ENCODE measurements around the gene SYNPO. TPM values are rescaled to one million over a fixed set of nuclear protein-coding genes. Genes with fewer than 3 reads are reported as not detected.

Gene SYNPO
- total RNA-seq, 1 donor from 2014 or later: 17.8 TPM

DNA sequence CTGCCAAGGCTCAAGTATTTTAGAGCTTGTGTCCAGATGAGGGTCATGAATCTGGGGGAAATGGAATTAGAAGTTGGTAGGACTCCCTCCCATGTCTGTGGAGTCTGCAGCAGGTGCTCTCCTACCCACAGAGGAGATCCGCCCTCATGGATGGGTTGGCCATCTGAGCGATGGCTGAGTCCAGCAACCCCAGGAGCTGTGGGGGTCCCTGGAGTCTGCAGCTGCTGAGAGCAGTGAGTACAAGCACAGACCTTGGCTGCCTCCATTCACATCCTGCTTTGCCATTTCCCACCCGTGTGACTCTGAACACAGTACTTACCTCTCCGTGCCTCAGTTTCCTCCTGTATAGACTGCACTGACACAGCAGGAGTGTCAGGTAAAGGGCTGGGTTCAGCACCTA lies 25.8 kb upstream of the SYNPO start:
- no peak overlapping the region for H3K4me3 Mint-ChIP-seq (ENCODE audit: unreplicated experiment)
- DNase-seq (ENCODE audit: extremely low spot score, unreplicated experiment): no peak
- TF ChIP-seq, protein P1, sequence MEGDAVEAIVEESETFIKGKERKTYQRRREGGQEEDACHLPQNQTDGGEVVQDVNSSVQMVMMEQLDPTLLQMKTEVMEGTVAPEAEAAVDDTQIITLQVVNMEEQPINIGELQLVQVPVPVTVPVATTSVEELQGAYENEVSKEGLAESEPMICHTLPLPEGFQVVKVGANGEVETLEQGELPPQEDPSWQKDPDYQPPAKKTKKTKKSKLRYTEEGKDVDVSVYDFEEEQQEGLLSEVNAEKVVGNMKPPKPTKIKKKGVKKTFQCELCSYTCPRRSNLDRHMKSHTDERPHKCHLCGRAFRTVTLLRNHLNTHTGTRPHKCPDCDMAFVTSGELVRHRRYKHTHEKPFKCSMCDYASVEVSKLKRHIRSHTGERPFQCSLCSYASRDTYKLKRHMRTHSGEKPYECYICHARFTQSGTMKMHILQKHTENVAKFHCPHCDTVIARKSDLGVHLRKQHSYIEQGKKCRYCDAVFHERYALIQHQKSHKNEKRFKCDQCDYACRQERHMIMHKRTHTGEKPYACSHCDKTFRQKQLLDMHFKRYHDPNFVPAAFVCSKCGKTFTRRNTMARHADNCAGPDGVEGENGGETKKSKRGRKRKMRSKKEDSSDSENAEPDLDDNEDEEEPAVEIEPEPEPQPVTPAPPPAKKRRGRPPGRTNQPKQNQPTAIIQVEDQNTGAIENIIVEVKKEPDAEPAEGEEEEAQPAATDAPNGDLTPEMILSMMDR (IDR thresholded peaks at IDR 0.05): no peak
- no peaks in the 10 kb centered on the region for H3K27me3 Mint-ChIP-seq (ENCODE audit: unreplicated experiment)
- H3K4me1 Mint-ChIP-seq (ENCODE audit: unreplicated experiment): peaks cover 35% of the 10 kb centered on the region
- H3K9me3 Mint-ChIP-seq (ENCODE audit: unreplicated experiment): no peaks in the 10 kb centered on the region
- peaks cover 3% of the 10 kb centered on the region for H3K36me3 Mint-ChIP-seq (ENCODE audit: unreplicated experiment)
- no peak overlapping the region for H3K27ac Mint-ChIP-seq (ENCODE audit: unreplicated experiment)

DNA sequence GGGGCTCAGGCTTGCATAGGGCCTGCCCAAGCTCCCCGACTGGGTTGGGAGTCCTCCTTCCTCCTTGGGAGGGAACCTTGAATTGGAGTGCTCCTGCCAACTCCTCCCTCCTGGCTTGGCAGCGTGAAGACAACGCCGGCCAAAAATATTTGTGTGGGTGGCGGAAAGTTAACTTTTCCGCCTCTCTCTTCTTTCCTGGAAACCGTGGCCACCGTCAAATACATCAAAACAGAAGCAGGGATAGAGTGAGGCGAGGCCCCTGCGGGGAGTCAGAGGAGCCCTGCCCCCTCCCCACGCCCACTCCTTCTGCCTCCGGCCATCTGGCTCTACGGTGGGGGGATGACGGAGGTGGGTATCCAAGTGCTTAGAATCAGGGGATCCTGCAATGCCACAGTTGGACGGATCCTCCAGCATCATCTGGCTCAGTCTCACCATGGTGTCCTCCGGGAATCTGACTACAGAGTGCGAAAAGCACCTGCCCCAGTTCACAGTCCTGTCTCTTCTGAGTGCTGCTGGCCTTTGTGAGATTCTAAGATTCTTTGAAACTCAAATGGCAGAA lies 25.2 kb upstream of the SYNPO start:
- no peak for DNase-seq (ENCODE audit: extremely low spot score, unreplicated experiment)
- H3K4me3 Mint-ChIP-seq (ENCODE audit: unreplicated experiment): no peak overlapping the region
- no peak overlapping the region for H3K27ac Mint-ChIP-seq (ENCODE audit: unreplicated experiment)
- TF ChIP-seq, protein P1 (IDR thresholded peaks at IDR 0.05): no peak
- H3K36me3 Mint-ChIP-seq (ENCODE audit: unreplicated experiment): peaks cover 3% of the 10 kb centered on the region
- no peaks in the 10 kb centered on the region for H3K9me3 Mint-ChIP-seq (ENCODE audit: unreplicated experiment)
- peaks cover 35% of the 10 kb centered on the region for H3K4me1 Mint-ChIP-seq (ENCODE audit: unreplicated experiment)
- no peaks in the 10 kb centered on the region for H3K27me3 Mint-ChIP-seq (ENCODE audit: unreplicated experiment)

DNA sequence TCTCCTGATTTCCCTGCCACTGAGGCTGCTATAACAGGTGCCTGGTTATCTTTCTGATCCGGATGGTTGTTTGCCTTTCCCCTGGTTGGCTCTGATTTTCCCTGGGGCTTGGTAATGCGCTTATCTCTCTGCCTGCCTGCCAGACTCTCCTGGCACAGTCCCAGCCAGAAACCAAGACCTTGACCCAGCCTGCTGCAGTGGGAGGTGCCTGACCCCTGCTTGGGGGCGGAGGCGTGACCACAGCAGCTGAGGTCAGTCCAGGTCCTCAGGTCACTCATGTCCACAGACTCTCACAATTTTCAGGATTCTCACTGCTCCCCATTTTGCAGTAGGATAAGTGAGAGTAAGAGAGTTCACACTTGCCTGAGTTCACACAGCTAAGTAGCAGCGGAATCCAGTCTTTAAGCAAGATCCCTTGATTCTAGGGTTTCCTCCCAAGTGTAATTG lies 24.4 kb upstream of the SYNPO start:
- TF ChIP-seq, protein P1 (IDR thresholded peaks at IDR 0.05): no peak
- Mint-ChIP-seq H3K4me3 (ENCODE audit: unreplicated experiment) (no peak overlapping the region), H3K27ac (ENCODE audit: unreplicated experiment) (no peak overlapping the region), H3K9me3 (ENCODE audit: unreplicated experiment) (no peaks in the 10 kb centered on the region), H3K36me3 (ENCODE audit: unreplicated experiment) (peaks cover 6% of the 10 kb centered on the region), H3K4me1 (ENCODE audit: unreplicated experiment) (peaks cover 35% of the 10 kb centered on the region), H3K27me3 (ENCODE audit: unreplicated experiment) (no peaks in the 10 kb centered on the region)
- DNase-seq (ENCODE audit: extremely low spot score, unreplicated experiment): no peak

DNA sequence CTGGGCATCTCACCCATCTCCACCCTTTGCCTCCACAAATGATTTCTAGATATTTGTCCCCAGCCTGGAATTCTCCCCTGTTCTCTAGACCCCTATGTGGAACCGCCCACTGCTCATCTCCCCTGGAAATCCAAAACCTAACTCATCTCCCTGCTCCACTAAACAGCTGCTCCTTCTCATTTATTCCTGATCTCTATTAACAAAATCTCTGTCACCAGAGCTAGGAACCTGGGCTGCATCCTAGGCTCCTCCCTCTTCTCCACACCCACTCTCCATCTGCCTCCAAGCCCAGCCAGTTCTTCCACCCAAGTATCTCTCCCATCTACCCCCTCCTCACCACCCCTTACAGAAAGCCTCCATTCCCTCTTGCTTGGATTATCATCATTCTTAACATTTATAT lies 24.0 kb upstream of the SYNPO start:
- TF ChIP-seq, protein P1 (IDR thresholded peaks at IDR 0.05): no peak
- Mint-ChIP-seq H3K27me3 (ENCODE audit: unreplicated experiment) (no peaks in the 10 kb centered on the region), H3K4me3 (ENCODE audit: unreplicated experiment) (no peak overlapping the region), H3K4me1 (ENCODE audit: unreplicated experiment) (peaks cover 35% of the 10 kb centered on the region), H3K9me3 (ENCODE audit: unreplicated experiment) (no peaks in the 10 kb centered on the region), H3K36me3 (ENCODE audit: unreplicated experiment) (peaks cover 6% of the 10 kb centered on the region), H3K27ac (ENCODE audit: unreplicated experiment) (no peak overlapping the region)
- no peak for DNase-seq (ENCODE audit: extremely low spot score, unreplicated experiment)

DNA sequence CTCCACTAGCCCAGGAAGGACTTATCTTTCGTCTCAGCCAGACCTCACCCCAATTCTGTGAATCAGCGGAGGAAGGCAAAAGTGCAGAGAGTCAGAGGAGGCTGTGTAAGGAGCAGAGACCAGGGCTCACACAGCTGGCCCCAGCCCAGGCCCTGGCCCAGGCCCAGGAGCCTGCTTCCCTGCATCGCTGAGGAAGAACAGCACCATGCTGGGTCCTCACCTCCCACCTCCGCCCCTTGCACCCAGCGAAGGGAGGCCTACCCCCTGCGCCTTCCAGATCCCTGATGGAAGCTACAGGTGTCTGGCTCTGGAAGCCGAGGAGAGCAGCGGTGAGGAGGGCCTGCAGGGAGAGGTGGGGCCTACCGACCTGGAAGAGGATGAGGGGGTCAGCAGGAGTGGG lies 22.3 kb upstream of the SYNPO start:
- H3K4me3 Mint-ChIP-seq (ENCODE audit: unreplicated experiment): no peak overlapping the region
- TF ChIP-seq, protein P1 (IDR thresholded peaks at IDR 0.05): no peak
- H3K9me3 Mint-ChIP-seq (ENCODE audit: unreplicated experiment): no peaks in the 10 kb centered on the region
- H3K27ac Mint-ChIP-seq (ENCODE audit: unreplicated experiment): no peak overlapping the region
- H3K36me3 Mint-ChIP-seq (ENCODE audit: unreplicated experiment): peaks cover 2% of the 10 kb centered on the region
- no peak for DNase-seq (ENCODE audit: extremely low spot score, unreplicated experiment)
- H3K27me3 Mint-ChIP-seq (ENCODE audit: unreplicated experiment): no peaks in the 10 kb centered on the region
- H3K4me1 Mint-ChIP-seq (ENCODE audit: unreplicated experiment): peaks cover 39% of the 10 kb centered on the region
